ENCODE data around the gene NT5C2. TPM values are rescaled to one million over a fixed set of nuclear protein-coding genes. Genes with fewer than 3 reads are reported as not detected.
"Not testable (repeated sequence)": the region's sequence is repeated elsewhere in the genome, so short reads cannot be mapped to it uniquely, and the experiment has no call there.

NT5C2 gene
- total RNA-seq, 4 donors from 2014 or later, result 33.5 to 53.2 (median 35.3) TPM

DNA sequence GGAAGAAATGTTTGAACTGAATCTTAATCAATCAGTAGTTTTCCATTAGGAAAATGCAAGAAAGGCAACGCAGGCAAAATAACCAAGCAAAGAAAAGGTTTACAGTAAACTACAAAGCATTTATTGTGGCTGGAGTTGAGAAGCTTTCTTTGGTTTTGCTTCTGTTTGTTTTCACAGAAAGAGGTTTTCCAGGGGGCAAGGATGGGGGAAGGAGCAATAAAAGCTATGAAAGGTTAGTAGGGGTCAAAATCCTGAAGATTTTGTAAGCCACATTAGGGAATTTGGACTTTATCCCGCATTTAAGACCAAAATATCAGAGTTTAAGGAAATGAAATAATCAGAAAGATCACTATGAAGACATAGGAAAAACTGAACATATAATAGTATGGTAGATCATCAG is 51.1 kb downstream of the NT5C2 start:
- no peaks in the 10 kb centered on the region for H3K9me3 ChIP-seq
- in situ Hi-C loops (cut with MboI; ENCODE audit: low sequenced_read_pairs in 4 of 4), result no loop called here
- H3K4me1 ChIP-seq, result peaks cover 39 to 59% of the 10 kb centered on the region in 2 donors
- H3K4me3 ChIP-seq, result no peak overlapping the region
- DNase-seq (no peak), ATAC-seq (no peak)
- peak overlapping the region; percentile 74 to 93 (median 88) for H3K27ac ChIP-seq
- intact Hi-C loops (cut with DNase I; ENCODE audit: low total_unique reads), result no loop called here
- TF ChIP-seq, protein P1, sequence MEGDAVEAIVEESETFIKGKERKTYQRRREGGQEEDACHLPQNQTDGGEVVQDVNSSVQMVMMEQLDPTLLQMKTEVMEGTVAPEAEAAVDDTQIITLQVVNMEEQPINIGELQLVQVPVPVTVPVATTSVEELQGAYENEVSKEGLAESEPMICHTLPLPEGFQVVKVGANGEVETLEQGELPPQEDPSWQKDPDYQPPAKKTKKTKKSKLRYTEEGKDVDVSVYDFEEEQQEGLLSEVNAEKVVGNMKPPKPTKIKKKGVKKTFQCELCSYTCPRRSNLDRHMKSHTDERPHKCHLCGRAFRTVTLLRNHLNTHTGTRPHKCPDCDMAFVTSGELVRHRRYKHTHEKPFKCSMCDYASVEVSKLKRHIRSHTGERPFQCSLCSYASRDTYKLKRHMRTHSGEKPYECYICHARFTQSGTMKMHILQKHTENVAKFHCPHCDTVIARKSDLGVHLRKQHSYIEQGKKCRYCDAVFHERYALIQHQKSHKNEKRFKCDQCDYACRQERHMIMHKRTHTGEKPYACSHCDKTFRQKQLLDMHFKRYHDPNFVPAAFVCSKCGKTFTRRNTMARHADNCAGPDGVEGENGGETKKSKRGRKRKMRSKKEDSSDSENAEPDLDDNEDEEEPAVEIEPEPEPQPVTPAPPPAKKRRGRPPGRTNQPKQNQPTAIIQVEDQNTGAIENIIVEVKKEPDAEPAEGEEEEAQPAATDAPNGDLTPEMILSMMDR (IDR thresholded peaks at IDR 0.05 in 4 of 5, conservative IDR thresholded peaks at IDR 0.05 in 1 of 5), result no peak
- TF ChIP-seq POLR2A (IDR thresholded peaks at IDR 0.05), result no peak
- no peaks in the 10 kb centered on the region for H3K27me3 ChIP-seq
- H3K36me3 ChIP-seq, result peaks cover 0 to 19% of the 10 kb centered on the region in 2 donors

DNA sequence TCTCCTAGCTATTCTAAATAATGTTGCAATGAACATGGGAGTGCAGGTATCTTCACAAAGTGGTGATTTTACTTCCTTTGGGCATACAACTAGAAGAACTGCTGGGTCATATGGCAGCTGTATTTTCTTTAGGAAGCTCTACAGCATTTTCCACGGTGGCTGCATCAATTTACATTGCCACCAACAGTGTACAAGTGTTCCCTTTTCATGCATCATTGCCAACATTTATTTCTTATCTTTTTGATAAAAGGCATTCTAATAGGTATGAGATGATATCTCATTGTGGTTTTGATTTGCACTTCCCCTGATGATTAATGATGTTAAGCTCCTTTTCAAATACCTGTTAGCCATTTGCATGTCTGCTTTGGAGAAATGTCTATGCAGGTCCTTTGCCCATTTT is 52.6 kb downstream of the NT5C2 start:
- DNase-seq (no peak), ATAC-seq (no peak)
- TF ChIP-seq, protein P1 (IDR thresholded peaks at IDR 0.05 in 4 of 5, conservative IDR thresholded peaks at IDR 0.05 in 1 of 5), result no peak
- TF ChIP-seq POLR2A (IDR thresholded peaks at IDR 0.05), result no peak
- Histone ChIP-seq H3K9me3 (no peaks in the 10 kb centered on the region), H3K4me3 (no peak overlapping the region), H3K36me3 (peaks cover 0 to 22% of the 10 kb centered on the region in 2 donors), H3K27ac (peak overlapping the region; percentile 74 to 93 (median 88)), H3K27me3 (no peaks in the 10 kb centered on the region), H3K4me1 (peaks cover 36 to 48% of the 10 kb centered on the region in 2 donors)
- intact Hi-C loops (cut with DNase I; ENCODE audit: low total_unique reads), result no loop called here
- in situ Hi-C loops (cut with MboI; ENCODE audit: low sequenced_read_pairs in 4 of 4), result no loop called here

DNA sequence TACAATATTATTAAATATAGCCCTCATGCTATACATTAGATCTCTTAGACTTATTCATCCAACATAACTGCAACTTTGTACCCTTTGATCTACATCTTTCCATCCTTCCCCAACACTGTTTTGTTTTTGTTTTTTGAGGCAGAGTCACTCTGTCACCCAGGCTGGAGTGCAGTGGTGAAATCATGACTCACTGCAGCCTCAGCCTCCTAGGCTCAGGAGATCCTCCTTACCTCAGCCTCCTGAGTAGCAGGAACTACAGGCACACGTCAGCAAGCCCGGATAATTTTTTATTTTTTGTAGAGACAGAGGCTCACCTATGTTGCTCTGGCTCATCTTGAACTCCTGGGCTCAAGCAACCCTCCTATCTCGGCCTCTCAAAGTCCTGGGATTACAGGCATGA is 53.3 kb downstream of the NT5C2 start:
- Histone ChIP-seq H3K36me3 (peaks cover 0 to 28% of the 10 kb centered on the region in 2 donors), H3K27ac (peak overlapping the region; percentile 74 to 93 (median 88)), H3K9me3 (no peaks in the 10 kb centered on the region), H3K4me3 (no peak overlapping the region), H3K4me1 (peaks cover 40 to 46% of the 10 kb centered on the region in 2 donors), H3K27me3 (no peaks in the 10 kb centered on the region)
- no peak for DNase-seq
- peak in 1 of 2 donors; percentile 40 for ATAC-seq
- in situ Hi-C loops (cut with MboI; ENCODE audit: low sequenced_read_pairs in 4 of 4), result no loop called here
- TF ChIP-seq, protein P1 (IDR thresholded peaks at IDR 0.05 in 4 of 5, conservative IDR thresholded peaks at IDR 0.05 in 1 of 5), result no peak
- TF ChIP-seq POLR2A (IDR thresholded peaks at IDR 0.05), result no peak
- intact Hi-C loops (cut with DNase I; ENCODE audit: low total_unique reads), result no loop called here

DNA sequence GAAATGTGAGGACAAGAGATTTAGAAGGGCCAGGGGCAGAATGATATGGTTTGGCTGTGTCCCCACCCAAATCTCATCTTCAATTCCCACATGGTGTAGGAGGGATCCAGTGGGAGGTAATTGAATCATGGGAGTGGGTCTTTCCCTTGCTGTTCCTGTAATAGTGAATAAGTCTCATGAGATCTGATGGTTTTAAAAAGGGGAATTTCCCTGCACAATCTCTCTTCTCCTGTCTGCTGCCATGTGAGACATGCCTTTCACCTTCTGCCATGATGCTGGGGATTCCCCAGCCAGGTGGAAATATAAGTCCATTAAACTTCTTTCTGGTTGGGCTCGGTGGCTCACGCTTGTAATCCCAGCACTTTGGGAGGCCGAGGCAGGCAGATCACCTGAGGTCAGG is 57.9 kb downstream of the NT5C2 start:
- H3K9me3 ChIP-seq; ATAC-seq; intact Hi-C loops (cut with DNase I; ENCODE audit: low total_unique reads); in situ Hi-C loops (cut with MboI; ENCODE audit: low sequenced_read_pairs in 4 of 4); DNase-seq; H3K4me3 ChIP-seq; H3K27me3 ChIP-seq: not testable (repeated sequence)
- Histone ChIP-seq H3K4me1 (peaks cover 26 to 39% of the 10 kb centered on the region in 2 donors), H3K36me3 (peaks cover 0 to 20% of the 10 kb centered on the region in 2 donors), H3K27ac (peak overlapping the region; percentile 84 to 95 (median 92))

DNA sequence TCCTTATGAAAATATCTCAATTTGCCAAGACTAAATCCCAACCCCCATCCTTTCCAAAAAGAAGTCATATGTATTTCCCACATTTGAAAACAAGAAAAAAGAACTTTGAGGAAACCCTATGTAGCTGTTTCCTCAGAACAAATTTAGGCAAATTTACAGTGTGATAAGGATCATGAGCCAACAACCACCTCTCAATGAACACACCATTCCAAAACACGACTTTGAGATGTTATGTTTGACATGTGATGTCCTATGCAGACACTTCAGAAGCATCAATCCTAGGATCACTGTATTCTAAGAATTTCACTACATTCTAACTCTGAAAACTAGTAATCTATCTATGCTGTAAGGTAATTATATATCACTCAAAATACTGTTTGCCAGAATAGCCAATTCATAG is 62.2 kb downstream of the NT5C2 start:
- Histone ChIP-seq H3K27ac (peak overlapping the region; percentile 84 to 95 (median 88)), H3K36me3 (peaks cover 0 to 10% of the 10 kb centered on the region in 2 donors), H3K4me3 (no peak overlapping the region), H3K9me3 (no peaks in the 10 kb centered on the region), H3K4me1 (peaks cover 30% of the 10 kb centered on the region in 2 donors), H3K27me3 (no peaks in the 10 kb centered on the region)
- ATAC-seq (no peak), DNase-seq (no peak)
- in situ Hi-C loops (cut with MboI; ENCODE audit: low sequenced_read_pairs in 4 of 4), result no loop called here
- no peak for TF ChIP-seq POLR2A (IDR thresholded peaks at IDR 0.05)
- TF ChIP-seq, protein P1 (IDR thresholded peaks at IDR 0.05 in 4 of 5, conservative IDR thresholded peaks at IDR 0.05 in 1 of 5), result no peak
- intact Hi-C loops (cut with DNase I; ENCODE audit: low total_unique reads), result no loop called here

DNA sequence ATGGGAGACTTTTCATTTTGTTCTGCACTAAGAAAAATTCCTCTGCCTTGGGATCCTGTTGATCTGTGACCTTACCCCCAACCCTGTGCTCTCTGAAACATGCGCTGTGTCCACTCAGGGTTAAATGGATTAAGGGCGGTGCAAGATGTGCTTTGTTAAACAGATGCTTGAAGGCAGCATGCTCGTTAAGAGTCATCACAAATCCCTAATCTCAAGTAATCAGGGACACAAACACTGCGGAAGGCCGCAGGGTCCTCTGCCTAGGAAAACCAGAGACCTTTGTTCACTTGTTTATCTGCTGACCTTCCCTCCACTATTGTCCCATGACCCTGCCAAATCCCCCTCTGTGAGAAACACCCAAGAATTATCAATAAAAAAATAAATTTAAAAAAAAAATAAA is 62.9 kb downstream of the NT5C2 start:
- in situ Hi-C loops (cut with MboI; ENCODE audit: low sequenced_read_pairs in 4 of 4); H3K9me3 ChIP-seq; DNase-seq; H3K4me3 ChIP-seq; H3K36me3 ChIP-seq; H3K27me3 ChIP-seq; intact Hi-C loops (cut with DNase I; ENCODE audit: low total_unique reads); ATAC-seq: not testable (repeated sequence)
- H3K27ac ChIP-seq, result peak overlapping the region; percentile 84 to 95 (median 88)
- peaks cover 30% of the 10 kb centered on the region in 2 donors for H3K4me1 ChIP-seq
